GM19397 (cell line): ENCODE measurements around the gene PGR.

Experiments
- ATAC-seq: cut with Tn5 transposase; IDR thresholded peaks from one replicate; pipeline ENCODE4 v1.9.1; 2021; ENCODE audit warnings: mild to moderate bottlenecking, moderate library complexity; ENCODE audit not compliant: unreplicated experiment

Gene PGR

DNA sequence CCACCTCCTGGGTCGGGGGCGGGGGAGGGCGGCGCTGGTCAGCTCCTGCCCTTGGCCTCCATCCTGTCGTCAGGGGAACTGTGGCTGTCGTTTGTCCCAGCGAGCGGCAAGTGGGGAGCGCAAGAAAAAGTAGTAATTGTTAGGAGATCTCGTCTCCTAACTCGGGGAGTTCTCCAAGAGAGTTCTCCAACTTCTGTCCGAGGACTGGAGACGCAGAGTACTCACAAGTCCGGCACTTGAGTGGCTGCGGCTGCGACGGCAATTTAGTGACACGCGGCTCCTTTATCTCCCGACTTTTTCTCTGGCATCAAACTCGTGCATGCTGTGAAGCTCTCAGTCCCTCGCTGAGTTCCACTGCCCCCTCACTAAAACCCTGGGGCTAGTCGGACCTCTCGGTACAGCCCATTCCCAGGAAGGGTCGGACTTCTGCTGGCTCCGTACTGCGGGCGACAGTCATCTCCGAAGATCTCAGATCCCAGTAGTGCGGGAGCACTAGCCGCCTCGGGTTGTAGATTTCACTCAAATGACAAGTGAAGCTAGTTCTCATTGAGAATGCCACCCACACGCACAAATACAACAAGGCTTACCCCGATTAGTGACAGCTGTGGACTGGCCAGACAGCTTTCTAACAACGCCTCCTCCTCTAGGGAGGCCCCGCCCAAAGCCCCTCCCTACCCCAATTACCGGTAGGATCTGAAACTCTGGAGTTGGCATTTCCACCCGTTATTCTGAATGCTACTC lies at the start of gene PGR:
PGR (minus strand) TSS at position 611 of the 741 bp plus-strand sequence. CDS start 743 bp downstream, outside the sequence.
- ATAC-seq = no peak

DNA sequence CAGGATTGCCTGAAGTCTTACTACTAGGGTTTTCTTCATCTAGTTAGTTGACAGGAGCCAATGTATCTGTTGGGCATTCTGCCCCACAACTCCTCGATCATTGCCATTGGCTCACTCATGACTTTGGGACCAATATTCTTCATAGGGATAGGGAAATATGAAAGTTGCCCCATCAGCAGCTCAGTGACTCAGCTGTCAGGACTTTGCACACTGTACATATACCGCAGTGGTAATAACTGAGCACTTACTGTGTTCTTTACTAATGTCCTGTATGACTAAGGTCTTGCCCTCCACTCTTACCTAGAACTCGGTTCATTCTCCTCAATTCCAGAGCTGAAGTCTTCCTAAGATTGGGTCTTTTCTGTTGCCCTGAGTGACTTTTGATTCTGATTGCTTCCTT lies 46.8 kb upstream of the PGR start:
- ATAC-seq = no peak

DNA sequence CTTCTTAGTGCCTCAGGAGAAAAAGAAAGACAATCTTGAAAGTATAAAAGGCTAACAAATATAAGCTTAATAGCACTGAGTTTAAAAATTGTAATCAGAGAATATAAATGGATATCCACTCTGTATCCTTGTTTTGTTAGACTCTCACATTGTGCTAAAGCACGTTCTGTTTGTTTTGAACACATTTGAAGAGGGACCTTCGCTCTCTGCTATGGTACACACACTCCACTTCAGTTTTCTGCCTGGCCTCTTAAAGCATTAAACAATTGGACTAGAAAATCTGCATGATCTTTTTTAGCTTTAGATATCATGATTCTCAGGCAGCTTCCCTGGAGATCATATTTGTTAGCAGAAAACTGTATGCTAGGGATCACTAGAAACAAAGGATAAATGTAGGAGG lies 40.3 kb upstream of the PGR start:
- ATAC-seq = no peak

DNA sequence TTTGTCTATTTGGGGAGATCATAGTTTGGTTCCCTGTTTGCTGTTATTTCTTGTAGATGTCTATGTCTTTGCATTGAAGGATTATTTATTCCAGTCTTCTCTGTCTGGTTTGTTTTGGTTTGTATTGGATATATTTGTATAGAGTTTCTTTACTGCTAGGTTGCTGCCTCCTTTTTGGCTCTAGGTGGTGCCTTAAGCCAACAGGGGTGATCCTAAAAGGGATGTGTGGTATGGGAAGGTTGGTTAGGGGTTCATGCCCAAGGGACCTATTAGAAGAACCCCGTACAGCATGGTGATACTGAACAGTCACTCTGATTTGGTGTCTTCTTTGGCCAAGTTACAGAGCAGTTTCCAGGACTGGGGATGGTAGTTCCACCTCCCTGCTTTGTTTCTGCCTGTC lies 36.4 kb upstream of the PGR start:
- ATAC-seq = no peak

DNA sequence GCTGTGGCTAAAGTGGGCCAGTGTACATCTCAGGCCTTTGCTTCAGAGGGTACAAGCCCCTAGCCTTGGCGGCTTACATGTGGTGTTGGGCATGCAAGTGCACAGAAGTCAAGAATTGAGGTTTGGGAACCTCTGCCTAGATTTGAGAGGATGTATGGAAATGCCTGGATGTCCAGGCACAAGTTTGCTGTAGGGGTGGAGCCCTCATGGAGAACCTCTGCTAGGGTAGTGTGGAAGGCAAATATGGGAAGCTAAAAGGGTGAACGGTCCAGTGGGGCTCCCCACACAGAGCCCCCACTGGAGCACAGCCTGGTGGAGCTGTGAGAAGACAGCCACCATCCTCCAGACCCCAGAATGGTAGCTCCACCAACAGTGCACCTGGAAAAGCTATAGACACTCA lies 28.5 kb upstream of the PGR start:
- no peak for ATAC-seq

DNA sequence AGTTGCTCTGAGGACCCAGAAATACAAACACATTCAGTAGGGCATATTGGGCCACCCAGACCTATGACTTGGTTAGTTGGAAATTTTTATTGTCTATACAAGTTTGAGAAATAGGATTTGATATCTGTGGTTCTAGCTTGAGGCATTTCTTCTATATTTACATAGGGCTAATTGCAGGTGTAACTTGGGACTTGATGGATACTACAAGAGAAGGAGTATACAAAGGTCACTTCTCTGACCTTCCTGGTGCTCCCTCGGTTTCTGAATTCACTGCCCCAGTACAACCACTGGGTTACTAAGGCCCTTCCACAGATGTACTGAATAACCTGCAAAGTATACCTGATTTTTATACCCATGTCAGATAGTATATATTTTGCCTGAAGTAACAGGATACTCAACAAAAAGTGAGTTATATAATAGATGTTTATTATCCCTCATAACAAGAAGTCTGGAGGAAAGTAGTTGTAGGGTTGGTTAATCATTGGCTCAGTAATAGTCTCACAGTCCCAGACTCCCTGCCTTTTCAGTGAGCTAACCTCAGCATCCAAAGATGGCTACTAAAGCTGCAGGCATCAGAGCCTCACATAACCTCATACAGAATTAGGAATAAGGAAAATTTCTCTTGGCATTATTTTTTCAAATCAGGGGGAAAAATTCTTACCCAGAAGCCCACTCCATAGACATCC lies 8.8 kb upstream of the PGR start:
- no peak for ATAC-seq

DNA sequence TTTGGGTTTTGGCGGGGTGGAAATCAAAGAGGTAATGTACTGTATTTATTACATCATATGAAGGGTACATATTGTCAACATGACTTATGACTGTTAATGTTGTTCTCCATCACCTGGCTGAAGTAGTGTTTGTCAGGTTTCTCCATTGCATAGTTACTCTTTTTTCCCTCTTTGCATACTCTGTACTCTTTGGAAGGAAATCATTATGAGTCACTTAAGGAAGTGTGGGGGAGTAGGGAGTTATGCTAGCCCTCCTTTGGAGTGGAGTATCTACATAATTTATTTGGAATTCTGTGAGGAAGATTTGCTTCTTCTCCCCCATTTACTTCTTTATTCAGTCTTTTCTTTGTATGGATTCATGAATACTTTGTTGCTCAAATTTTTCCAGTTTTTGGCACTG lies 3.6 kb upstream of the PGR start:
- no peak for ATAC-seq

DNA sequence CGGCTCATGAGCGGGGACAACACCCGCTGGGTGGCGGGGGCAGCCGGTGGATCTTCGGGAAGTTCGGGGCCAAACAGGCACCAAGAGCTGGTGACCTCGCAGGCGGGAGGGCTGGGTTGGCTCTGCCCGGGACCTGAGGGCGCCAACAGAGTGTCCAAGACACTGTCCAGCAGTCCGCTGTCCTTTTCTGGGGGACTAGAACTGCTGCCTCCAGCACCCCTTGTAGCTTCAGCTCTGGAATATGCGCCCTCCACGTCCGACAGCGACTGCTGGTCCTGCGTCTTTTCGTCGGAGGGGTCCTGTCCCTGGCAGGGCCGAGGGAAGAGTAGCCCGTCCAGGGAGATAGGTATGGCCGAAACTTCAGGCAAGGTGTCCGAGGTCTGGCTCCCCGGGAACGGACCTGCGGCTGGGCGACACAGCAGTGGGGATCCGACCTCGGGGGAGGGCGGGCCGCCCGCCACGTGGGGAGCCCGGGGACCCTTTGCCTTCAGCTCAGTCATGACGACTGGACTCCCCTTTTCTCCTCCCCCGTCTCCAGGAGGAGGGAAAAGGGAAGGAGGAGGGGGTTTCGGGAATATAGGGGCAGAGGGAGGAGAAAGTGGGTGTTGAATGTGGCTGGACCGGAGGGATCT lies 926 bp downstream of the PGR start:
- ATAC-seq = no peak

DNA sequence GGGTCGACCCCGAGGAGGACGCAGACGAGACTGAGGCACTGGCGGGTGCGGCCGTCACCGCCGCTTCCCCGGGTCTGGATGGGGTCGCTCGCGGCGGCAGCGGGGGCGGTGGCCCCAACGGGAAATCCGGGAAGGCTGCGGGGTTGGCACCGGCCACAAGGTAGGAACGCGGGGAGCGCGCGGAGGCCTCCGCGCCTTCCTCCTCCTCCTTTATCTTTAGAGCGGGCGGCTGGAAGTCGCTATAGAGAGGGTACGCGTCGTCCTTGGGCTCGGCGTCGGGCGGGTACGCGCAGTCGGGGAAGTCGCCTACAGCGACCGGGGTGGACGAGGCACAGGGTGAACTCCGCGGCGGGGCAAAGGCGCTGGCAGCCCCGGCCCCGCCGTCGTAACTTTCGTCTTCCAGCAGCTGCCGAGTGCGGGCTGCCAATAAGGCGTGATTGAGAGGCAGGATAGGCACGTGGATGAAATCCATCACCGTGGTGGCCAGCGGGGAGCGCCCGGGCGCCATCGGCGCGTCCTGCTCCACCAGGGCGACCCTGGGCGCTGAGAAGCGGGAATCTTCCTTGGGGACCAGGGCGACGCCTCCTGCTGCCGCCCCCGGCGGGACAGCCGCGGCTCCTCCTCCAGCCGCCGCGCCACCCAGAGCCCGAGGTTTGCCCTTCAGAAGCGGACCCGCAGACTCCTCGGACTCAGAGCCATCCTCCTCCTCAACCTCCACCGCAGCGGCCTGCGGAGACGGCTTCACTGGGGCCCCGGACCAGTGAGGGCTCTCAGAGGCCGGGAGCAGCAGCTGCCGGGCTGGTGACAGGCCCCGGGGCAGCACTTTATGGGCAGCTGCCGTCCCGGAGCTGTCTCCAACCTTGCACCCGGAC lies 1.7 kb downstream of the PGR start:
- ATAC-seq = no peak

DNA sequence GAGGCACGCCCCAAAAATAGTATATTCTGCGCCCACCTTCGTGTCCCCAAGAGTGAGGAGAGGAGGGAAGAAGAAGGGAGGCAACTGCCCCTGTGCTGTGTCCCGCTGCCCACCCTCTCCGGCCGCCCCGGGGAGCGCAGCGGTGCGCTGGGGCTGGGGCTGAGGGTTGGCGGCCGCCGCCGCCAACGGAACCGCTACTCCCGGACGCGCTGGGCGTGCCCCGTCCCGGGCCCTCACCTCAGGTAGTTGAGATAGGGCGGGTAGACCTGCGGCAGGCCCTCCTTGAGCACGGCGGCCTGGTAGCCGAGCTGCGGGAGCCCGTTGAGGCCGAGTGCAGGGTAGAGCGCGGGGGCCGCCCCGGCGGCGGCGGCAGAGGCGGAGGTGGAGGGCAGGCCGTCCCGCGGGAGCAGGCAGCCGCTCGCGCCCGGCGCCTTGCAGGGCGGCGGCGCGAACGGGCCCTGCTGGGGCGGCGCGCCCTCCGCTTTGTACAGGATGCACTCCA lies 2.4 kb downstream of the PGR start:
- ATAC-seq = no peak

DNA sequence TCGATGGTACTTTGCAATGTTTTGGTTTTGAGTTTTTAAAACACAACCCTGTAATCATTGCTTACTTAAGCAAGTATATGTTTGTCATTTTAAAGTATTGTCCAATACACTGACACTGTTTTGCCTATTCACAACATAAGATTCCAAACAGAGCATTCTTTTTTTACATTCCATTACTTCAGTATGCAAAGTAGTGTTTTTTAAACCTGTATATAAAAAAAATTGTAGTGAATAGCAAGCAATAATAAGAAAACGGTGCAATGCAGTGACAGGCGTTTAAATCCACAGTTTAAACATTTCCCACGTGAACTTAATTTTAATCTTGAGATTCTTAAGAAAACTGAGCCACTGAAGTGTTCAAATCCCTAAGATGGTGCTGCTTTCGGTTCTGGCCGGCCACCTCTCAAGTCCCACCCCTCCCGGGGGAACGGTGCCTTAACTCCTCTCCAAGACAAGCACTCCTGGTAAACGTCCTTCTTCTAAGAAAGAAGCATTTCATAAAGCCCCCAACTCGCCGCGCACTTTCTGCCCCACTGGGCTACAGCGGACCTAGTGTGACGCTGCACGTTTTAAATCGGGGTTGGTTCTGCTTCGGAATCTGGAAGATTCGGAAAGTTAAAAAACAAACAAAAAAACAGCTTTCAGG lies 2.9 kb downstream of the PGR start:
- no peak for ATAC-seq

DNA sequence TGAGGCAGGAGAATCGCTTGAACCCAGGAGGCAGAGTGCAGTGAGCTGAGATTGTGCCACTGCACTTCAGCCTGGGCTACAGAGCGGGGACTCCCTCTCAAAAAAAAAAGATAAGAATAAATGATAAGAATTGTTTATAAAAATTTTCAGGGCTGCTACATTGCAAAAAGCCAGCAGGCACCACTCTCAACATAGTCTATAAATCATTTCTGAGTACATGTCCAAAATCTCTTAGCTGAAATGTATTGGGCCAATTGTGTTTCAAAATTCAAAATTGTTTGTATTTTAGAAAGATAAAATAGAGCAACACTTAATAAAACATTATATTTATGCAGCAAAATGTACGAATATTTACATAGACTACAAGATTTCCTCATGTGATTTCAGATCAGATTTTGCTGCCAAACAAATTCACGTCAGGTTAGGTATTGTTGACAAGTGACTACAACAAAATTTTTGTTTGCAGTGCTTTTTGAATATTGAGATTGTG lies 13.9 kb downstream of the PGR start:
- ATAC-seq = no peak

DNA sequence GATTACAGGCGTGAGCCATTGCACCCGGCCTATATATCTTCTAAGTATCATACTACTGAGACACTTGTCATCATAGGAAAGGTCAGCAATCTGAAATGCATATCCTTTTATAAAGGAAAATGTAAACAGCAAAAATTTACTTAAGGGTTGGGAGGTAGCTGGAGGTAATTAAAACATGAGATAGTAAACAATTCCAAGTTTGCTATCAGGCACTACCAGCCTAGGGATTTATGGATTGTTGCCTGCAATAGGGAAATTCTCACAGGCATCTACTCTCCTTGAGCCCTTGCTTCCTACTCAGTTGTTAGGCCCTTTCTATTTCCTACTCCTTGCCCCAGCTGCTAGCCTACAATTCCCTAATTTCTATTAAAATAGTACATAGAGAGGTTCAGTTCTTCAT lies 16.1 kb downstream of the PGR start:
- no peak for ATAC-seq

DNA sequence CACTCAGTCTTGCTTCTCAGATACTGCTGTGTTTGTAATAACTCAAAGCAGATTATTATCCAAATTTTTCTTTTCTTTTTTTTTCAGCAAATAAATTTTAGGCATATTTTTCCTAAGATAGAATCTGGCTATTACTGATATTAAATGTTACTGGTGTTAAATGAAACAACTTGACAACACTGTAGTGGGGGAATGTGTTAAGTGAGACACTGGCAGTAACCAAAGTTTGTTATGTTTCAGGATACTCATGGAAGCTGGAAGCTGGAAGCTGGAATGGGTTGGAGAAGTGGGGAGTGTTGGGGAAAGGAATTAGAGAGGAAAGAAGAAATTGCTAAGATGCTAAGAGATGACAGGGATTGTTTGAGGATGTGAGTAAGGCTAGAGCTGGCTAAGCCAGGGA lies 24.9 kb downstream of the PGR start:
- no peak for ATAC-seq

DNA sequence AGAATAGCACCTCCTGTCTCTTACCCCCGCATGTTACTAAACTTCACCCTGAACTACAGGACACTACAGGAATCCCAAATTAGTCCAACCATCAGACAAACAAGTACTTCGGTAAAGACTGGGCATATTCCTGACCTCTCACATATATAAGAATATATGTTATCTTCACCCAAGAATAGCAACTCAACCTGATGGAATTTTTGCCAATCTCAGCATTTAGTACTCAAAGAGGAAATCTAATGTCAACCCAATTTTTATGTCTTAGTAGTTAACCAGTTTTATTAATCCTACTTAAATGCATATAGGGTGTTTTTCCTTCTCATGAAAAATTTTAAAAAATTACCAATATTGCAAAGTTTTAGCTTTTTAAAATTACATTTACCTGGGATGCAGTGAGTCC lies 26.2 kb downstream of the PGR start:
- ATAC-seq = no peak

DNA sequence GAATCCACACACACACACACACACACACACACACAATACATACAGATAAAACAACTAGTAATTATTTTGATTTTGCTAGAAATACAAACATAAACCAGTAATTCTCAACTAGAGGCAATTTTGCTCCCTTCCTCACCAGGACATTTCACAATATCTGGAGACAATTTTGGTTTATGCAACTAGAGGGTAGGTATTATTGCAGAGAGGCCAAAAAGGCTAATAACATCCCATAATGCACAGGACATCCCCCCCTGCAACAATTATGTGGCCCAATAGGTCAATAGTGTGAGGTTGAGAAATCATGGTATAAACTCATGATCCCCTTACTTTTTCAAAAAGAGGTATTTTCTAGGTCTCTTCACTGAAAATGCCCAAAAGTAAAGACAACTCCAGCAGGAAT lies 29.0 kb downstream of the PGR start:
- no peak for ATAC-seq

DNA sequence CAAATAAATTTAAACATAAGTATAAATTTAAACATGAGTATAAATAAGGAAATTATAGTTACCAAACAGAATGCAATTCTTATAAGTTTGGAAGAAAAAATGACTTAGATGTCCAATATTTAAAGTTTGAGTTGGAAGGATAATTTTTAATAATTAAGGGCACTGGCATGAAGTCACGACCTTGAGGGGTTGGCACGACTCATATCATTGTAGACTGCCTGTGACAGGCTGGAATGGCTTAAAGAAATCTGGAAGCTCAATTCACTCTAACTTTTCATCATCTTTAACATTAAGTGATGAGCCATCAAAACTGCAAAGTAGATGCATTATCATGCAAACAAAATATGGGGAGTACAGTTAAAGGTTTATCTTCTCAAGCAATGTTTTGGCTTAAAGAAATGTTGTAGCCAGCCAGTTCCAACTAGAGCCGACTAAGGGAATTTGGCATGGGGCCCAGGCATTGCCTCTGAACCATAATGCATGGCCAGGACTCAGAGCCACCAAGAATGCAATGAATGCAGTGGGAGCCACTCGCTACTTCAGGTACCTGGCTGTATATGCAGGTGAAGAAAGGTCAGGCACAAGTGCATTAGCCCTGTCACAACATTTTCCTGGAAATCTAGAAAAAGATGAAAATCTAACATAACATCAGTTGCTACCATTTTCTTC lies 33.4 kb downstream of the PGR start:
- no peak for ATAC-seq

DNA sequence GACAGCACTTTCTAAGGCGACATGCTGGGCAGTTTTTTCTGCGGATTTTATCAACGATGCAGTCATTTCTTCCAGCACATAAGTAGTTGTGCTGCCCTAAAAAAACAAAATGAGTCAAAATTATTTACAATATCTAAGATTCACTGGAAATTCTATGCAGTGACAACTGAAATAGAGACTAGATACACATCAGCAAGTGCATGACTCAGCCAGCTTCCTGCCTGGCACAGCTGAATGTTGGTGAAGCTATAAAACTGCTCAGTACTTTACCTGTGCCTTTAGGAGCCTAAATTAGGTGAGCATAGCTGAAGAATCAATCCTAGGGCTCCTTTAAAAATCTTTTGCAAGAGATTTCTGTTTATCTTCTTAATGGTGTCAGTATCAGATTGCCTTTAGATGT lies 37.8 kb downstream of the PGR start:
- no peak for ATAC-seq

DNA sequence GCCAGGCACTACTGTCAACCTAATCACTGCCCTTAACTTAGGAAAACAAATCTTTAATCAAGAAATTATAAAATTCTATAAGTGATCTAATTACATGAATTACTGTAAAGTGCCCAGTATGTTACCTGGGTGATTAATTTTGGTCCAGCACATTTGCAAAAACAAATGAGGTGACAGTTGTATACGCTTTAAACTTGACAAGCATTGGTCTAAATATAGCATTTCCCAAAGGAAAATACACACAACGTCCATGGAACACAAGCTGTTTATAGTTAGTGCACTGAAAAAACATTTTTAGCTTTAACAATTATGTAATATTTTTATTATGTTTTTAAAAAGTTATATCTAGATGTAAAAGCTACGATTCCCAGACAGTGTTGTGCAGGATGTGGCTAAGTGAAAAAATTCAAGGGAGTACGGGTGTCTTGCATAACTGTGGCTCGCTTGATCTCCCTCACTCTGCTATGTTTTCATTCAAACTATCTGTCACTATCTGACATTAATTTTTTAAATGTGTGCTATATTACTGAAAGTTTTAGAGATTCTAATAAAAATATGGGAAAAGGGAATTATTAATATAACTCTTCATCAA lies 38.8 kb downstream of the PGR start:
- no peak for ATAC-seq

DNA sequence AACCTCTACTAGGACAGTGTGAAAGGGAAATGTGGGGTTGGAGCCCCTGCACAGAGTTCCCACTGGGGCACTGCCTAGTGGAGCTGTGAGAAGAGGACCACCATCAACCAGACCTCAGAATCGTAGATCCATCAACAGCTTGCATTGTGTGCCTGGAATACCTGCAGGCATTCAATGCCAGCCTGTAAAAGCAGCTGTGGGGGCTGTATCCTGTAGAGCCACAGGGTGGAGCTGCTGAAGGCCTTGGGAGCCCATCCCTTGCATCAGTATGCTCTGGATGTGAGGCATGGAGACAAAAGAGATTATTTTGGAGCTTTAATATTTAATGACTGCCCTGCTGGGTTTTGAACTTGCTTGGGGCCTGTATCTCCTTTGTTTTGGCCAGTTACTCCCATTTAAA lies 46.3 kb downstream of the PGR start:
- ATAC-seq = no peak
